CD4-positive, alpha-beta T cell (primary cell): ENCODE measurements around the gene SAMD10. TPM values are rescaled to one million over a fixed set of nuclear protein-coding genes. Genes with fewer than 3 reads are reported as not detected.

Experiments
- ATAC-seq: fragments of 200-7000 bp; cut with Tn5 transposase; one replicate; pipeline ENCODE4 v1.10.0; 2022; ENCODE audit warnings: mild to moderate bottlenecking; ENCODE audit not compliant: poor library complexity
- CTCF ChIA-PET: fragments of 350-600 bp; sonication (Branson Sonifier 250); formaldehyde crosslinking; loops from one replicate; lab custom pipeline; 2021; ENCODE audit warnings: antibody characterized with exemption, inconsistent platforms; lab: Charles Lee
- POLR2A ChIA-PET: fragments of 350-600 bp; sonication (Branson Sonifier 250); formaldehyde crosslinking; loops from one replicate; lab custom pipeline; 2021; ENCODE audit warnings: antibody characterized with exemption, inconsistent platforms; lab: Charles Lee
- DNase-seq, 14 experiments: peaks; one replicate each; pipeline ENCODE4 v3.0.0-alpha.2; 2013 to 2020; ENCODE audit warnings: mixed read lengths in 2 of 14
- H3K27ac ChIP-seq, 2 donors: one replicate each; pipeline versions ENCODE4 v1.5.1 to v1.7.0; 2013; ENCODE audit warnings: low read length in 2 of 2, low read depth in 1 of 2, mild to moderate bottlenecking in 1 of 2
- H3K27me3 ChIP-seq, 2 experiments: 1 replicate in 1 of 2; 2 replicates in 1 of 2; pipeline versions ENCODE4 v1.6.1 to v1.7.0; 2013; ENCODE audit warnings: low read length in 2 of 2, control low read depth in 1 of 2, mild to moderate bottlenecking in 1 of 2, moderate library complexity in 1 of 2; ENCODE audit not compliant: insufficient read depth in 2 of 2, control insufficient read depth in 1 of 2
- H3K36me3 ChIP-seq: one replicate; pipeline ENCODE4 v1.6.1; 2013; ENCODE audit warnings: low read length, control low read depth; ENCODE audit not compliant: insufficient read depth
- H3K4me1 ChIP-seq: one replicate; pipeline ENCODE4 v1.6.1; 2013; ENCODE audit warnings: low read length, control low read depth; ENCODE audit not compliant: insufficient read depth
- H3K4me3 ChIP-seq: one replicate; pipeline ENCODE4 v1.5.1; 2013; ENCODE audit warnings: mild to moderate bottlenecking, low read length, moderate library complexity
- H3K9me3 ChIP-seq, 2 experiments: 1 replicate in 1 of 2; 2 replicates in 1 of 2; pipeline versions ENCODE4 v1.6.1 to v1.7.0; 2013; ENCODE audit warnings: low read length in 2 of 2, mild to moderate bottlenecking in 2 of 2, control low read depth in 1 of 2, moderate library complexity in 1 of 2; ENCODE audit not compliant: control insufficient read depth in 1 of 2, insufficient read depth in 1 of 2
- H3K27ac Mint-ChIP-seq: one replicate; pipeline ENCODE4 v1.8.0; 2020; ENCODE audit warnings: mixed read lengths
- H3K27me3 Mint-ChIP-seq: one replicate; pipeline ENCODE4 v1.8.0; 2021; ENCODE audit warnings: mixed read lengths
- H3K36me3 Mint-ChIP-seq: one replicate; pipeline ENCODE4 v1.8.0; 2021; ENCODE audit warnings: low read depth, mixed read lengths
- H3K4me1 Mint-ChIP-seq: one replicate; pipeline ENCODE4 v1.8.0; 2021; ENCODE audit warnings: low read depth, mixed read lengths
- H3K4me3 Mint-ChIP-seq: one replicate; pipeline ENCODE4 v1.8.0; 2020; ENCODE audit warnings: mild to moderate bottlenecking, mixed read lengths
- H3K9me3 Mint-ChIP-seq: one replicate; pipeline ENCODE4 v1.8.0; 2020; ENCODE audit warnings: mixed read lengths
- intact Hi-C, 2 experiments: fragments of 100-400 bp; cut with DNase I in 1 of 2; cut with micrococcal nuclease in 1 of 2; formaldehyde crosslinking; loops; one replicate each; pipeline versions ENCODE4 v1.15.1 to v1.9.0; 2023 to 2025; cut with DNase I, micrococcal nuclease
- total RNA-seq, 174 experiments: library from RNA in 2 of 174; stranded (reverse) in 2 of 174; gene quantifications; one replicate each; pipeline ENCODE4 v1.2.3 and lab custom pipeline; 2021 to 2026
- TF ChIP-seq, protein P1 (sequence below): fragments of 200-600 bp; IDR thresholded peaks from one replicate; pipeline ENCODE4 v1.8.0; 2022; ENCODE audit warnings: antibody characterized with exemption, mild to moderate bottlenecking

Gene SAMD10
- total RNA-seq, 2 experiments from 2014 or later = 12.0 to 12.1 TPM

DNA sequence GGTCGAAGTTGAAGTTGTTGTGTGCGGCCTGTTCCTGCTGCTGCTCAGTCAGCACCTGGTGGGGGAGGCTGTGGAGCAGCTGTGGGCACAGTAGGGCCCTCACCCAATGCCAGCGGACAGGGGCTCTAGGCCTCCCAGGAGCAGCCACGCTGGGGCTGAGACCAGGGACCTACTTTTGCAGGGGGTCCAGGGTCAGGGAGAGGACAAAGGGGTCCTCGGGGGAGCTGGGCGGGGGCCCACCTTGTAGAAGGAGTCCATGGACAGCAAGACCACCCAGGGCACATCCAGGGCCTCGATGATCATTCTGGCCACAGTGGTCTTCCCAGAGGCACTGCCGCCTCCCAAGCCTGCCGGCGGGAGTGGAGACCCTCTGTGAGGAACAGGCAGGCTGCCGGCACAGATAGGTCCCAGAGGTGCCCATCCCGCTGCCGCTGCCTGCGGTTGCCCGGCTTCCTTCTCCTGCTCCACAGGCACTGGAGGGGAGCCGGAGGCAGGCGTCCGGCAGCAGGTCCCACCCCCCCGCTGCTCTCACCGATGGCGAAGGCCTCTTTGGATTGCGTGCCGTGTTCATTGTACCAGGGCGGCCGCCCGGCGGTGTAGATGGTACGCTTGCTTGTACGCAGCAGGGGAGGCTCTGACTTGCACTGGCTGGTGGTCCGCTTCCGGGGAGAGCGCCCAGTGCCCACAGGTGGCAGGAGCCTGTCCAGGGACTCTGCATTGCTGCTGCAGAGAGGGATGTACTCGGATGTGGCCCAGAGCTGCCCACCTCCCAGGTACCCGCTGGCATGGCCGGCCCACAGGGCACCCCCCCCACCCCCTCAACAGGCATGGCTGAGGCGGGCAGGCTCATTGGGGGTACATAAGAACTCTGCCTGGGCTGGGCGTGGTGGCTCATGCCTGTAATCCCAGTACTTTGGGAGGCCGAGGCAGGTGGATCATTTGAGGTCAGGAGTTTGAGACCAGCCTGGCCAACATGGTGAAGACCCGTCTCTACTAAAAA, 33.2 kb downstream of the SAMD10 start:
- H3K27me3 Mint-ChIP-seq = no peaks in the 10 kb centered on the region

DNA sequence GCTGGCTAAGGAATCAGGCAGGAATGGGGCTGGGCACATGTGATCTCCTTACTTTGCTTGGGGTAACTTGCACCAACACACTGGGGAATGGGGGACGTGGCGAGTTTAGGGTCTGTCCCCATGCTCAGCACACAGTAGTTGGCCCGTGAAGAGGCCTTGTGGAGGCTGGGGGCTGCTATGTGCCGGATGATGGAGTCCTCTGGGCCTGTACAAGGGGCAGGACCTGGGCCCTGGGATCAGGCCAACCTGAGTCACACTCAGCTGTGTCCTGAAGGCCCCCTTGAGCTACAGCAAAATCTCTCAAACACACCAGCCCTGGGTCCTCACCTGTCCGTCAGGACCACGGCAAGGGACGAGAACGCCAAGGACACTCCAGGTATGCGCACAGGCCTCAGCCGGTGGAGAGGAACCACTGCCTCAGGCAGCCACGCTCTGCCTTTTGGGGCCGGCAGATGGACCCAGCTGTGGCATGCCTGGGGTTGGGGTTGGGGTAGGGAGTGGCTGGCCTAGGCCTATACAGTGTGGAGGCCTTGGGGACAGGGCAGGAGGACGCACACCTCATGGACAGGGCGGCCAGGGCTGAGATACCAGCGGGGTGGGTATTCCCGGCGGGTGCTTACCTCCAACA, 34.3 kb downstream of the SAMD10 start:
- Histone ChIP-seq H3K27ac (no peak overlapping the region), H3K4me1 (peaks cover 55% of the 10 kb centered on the region), H3K9me3 (peaks cover 0 to 26% of the 10 kb centered on the region in 2 experiments), H3K4me3 (no peak overlapping the region), H3K27me3 (no peaks in the 10 kb centered on the region), H3K36me3 (peaks cover 42% of the 10 kb centered on the region)
- H3K9me3 Mint-ChIP-seq = no peaks in the 10 kb centered on the region
- intact Hi-C loops = no loop called here
- ATAC-seq (no peak), DNase-seq (peak in 1 of 14 experiments; percentile 18)
- H3K27ac Mint-ChIP-seq = peak overlapping the region; percentile 33
- POLR2A ChIA-PET = no interaction called here
- H3K4me3 Mint-ChIP-seq = no peak overlapping the region
- TF ChIP-seq, protein P1, sequence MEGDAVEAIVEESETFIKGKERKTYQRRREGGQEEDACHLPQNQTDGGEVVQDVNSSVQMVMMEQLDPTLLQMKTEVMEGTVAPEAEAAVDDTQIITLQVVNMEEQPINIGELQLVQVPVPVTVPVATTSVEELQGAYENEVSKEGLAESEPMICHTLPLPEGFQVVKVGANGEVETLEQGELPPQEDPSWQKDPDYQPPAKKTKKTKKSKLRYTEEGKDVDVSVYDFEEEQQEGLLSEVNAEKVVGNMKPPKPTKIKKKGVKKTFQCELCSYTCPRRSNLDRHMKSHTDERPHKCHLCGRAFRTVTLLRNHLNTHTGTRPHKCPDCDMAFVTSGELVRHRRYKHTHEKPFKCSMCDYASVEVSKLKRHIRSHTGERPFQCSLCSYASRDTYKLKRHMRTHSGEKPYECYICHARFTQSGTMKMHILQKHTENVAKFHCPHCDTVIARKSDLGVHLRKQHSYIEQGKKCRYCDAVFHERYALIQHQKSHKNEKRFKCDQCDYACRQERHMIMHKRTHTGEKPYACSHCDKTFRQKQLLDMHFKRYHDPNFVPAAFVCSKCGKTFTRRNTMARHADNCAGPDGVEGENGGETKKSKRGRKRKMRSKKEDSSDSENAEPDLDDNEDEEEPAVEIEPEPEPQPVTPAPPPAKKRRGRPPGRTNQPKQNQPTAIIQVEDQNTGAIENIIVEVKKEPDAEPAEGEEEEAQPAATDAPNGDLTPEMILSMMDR = no peak
- H3K27me3 Mint-ChIP-seq = no peaks in the 10 kb centered on the region
- peaks cover 50% of the 10 kb centered on the region for H3K36me3 Mint-ChIP-seq
- peaks cover 63% of the 10 kb centered on the region for H3K4me1 Mint-ChIP-seq
- CTCF ChIA-PET = no interaction called here

More for the DNA sequence above, 33.2 kb downstream of the SAMD10 start:
- DNase-seq = peak in 1 of 14 experiments; percentile 33
- no peak overlapping the region for H3K27ac ChIP-seq
- H3K27ac Mint-ChIP-seq = peak overlapping the region; percentile 99
- H3K9me3 Mint-ChIP-seq = no peaks in the 10 kb centered on the region
- peak overlapping the region; percentile 30 for H3K4me3 Mint-ChIP-seq
- H3K9me3 ChIP-seq = peaks cover 0 to 15% of the 10 kb centered on the region in 2 experiments
- no peak overlapping the region for H3K4me3 ChIP-seq
- ChIA-PET CTCF (no interaction called here), POLR2A (no interaction called here)
- H3K4me1 ChIP-seq = peaks cover 54% of the 10 kb centered on the region
- TF ChIP-seq, protein P1 = no peak
- H3K36me3 Mint-ChIP-seq = peaks cover 41% of the 10 kb centered on the region
- ATAC-seq = no peak
- H3K4me1 Mint-ChIP-seq = peaks cover 56% of the 10 kb centered on the region
- H3K27me3 ChIP-seq = no peaks in the 10 kb centered on the region
- intact Hi-C loops = no loop called here
- peaks cover 31% of the 10 kb centered on the region for H3K36me3 ChIP-seq

DNA sequence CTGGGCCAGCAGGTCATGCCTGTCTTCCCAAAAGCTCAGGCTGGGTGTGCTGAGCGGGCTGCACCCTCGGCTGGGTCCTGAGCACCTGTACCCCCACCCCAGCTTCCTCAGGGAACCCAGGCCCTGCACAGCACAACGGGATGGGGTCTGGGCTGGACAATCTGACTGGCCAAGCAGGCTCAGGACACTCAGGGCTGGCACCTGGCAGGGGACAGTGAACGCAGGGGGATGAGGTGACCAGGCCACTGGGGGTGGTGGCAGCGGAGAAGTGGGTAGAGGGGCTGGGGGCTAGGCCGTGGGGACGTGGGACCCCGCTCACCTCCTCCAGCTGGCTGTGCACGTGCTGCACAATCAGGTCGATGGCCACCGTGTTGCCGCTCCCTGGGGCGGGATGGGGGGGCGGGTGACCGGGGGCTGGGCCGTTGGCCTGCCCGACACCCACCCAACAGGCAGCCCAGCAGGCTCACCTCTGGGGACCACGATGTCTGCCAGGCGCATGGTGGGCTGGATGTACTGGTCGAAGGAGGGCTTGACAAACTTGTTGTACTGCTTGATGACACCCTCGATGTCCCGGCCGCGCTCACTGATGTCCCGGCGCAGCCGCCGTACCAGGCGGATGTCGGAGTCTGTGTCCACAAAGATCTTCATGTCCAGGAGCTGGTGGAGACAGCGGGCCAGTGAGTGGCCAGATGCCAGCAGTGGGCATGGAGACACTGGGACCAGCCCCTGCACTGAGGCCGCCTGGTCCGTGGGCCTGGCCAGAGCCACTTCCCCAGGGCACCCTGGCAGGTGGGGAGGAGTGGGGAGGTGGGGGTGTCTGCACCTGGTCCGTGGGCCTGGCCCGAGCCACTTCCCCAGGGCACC, 35.1 kb downstream of the SAMD10 start:
- peaks cover 55% of the 10 kb centered on the region for H3K4me1 Mint-ChIP-seq
- peaks cover 50% of the 10 kb centered on the region for H3K36me3 Mint-ChIP-seq
- H3K4me1 ChIP-seq = peaks cover 47% of the 10 kb centered on the region
- no peaks in the 10 kb centered on the region for H3K9me3 Mint-ChIP-seq
- CTCF ChIA-PET = no interaction called here
- no peak overlapping the region for H3K27ac Mint-ChIP-seq
- intact Hi-C loops = no loop called here
- H3K4me3 ChIP-seq = no peak overlapping the region
- TF ChIP-seq, protein P1 = no peak
- DNase-seq = peak in 1 of 14 experiments; percentile 27
- no peaks in the 10 kb centered on the region for H3K27me3 ChIP-seq
- no peaks in the 10 kb centered on the region for H3K27me3 Mint-ChIP-seq
- POLR2A ChIA-PET = no interaction called here
- H3K4me3 Mint-ChIP-seq = no peak overlapping the region
- peaks cover 0 to 26% of the 10 kb centered on the region in 2 experiments for H3K9me3 ChIP-seq
- ATAC-seq = no peak
- peaks cover 46% of the 10 kb centered on the region for H3K36me3 ChIP-seq
- no peak overlapping the region for H3K27ac ChIP-seq
